Effector memory CD4-positive, alpha-beta T cell (primary cell): ENCODE results near the gene ITGB1BP1.

ENCODE experiments used
- DNase-seq, 3 donors: peaks; one replicate each; pipeline ENCODE4 v3.0.0-alpha.2; 2020
- H3K27ac ChIP-seq: 2 replicates; pipeline ENCODE4 v1.7.0; 2013; ENCODE audit warnings: mild to moderate bottlenecking, low read length, moderate library complexity; ENCODE audit not compliant: insufficient read depth, poor library complexity, severe bottlenecking
- H3K27me3 ChIP-seq: replicated peaks from 2 replicates; pipeline ENCODE4 v1.7.0; 2013; ENCODE audit warnings: mild to moderate bottlenecking, low read length; ENCODE audit not compliant: insufficient read depth, control insufficient read depth, poor library complexity, severe bottlenecking
- H3K36me3 ChIP-seq: 2 replicates; pipeline ENCODE4 v1.7.0; 2013; ENCODE audit warnings: mild to moderate bottlenecking, low read length, moderate library complexity; ENCODE audit not compliant: control insufficient read depth, insufficient read depth
- H3K4me1 ChIP-seq: 2 replicates; pipeline ENCODE4 v1.7.0; 2013; ENCODE audit warnings: low read length, mild to moderate bottlenecking; ENCODE audit not compliant: control insufficient read depth, insufficient read depth, poor library complexity, severe bottlenecking
- H3K4me3 ChIP-seq: 2 replicates; pipeline ENCODE4 v1.7.0; 2013; ENCODE audit warnings: low read length, low read depth, mild to moderate bottlenecking; ENCODE audit not compliant: insufficient read depth, poor library complexity, severe bottlenecking
- H3K9me3 ChIP-seq: 2 replicates; pipeline ENCODE4 v1.7.0; 2013; ENCODE audit warnings: mild to moderate bottlenecking, low read length, moderate library complexity; ENCODE audit not compliant: control insufficient read depth

The ITGB1BP1 gene

DNA sequence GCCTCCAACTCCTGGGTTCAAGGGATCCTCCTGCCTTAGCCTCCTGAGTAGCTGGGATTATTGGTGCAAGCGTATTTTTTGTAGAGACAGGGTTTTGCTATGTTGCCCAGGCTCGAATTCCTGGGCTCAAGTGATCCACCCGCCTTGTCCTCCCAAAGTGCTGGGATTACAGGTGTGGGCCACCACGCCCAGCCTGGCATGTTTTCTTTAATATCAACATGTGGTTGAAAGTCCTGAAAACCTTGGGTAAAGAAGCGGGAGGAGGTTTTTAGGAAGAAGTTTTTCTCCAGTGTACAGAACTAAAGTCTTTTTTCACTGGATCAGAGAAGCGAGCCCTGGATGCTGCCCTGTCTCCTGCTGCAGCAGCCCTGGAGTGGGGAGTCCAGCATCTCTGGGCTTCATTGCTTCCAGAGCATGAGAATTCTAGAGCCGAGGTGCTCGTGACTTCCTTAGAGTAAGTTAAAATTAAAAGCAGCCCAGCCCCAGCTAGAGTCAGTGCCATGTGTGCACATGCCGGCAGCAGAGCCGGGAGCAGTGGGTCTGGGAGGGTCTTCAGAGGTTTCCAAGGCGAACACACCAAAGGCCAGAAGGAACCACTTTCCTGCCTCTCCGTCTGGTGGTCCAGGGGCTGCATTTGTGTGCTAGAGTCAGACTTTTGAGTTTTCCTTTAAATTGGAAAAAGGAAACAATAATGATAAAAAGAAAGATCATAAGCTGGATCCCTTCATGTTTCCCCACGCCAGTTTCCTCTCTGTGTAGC, 31.2 kb downstream of the ITGB1BP1 start:
- H3K27ac ChIP-seq: no peak overlapping the region
- no peak for DNase-seq
- H3K9me3 ChIP-seq: no peaks in the 10 kb centered on the region
- H3K36me3 ChIP-seq: no peaks in the 10 kb centered on the region
- no peak overlapping the region for H3K4me3 ChIP-seq
- no peaks in the 10 kb centered on the region for H3K27me3 ChIP-seq
- no peaks in the 10 kb centered on the region for H3K4me1 ChIP-seq

DNA sequence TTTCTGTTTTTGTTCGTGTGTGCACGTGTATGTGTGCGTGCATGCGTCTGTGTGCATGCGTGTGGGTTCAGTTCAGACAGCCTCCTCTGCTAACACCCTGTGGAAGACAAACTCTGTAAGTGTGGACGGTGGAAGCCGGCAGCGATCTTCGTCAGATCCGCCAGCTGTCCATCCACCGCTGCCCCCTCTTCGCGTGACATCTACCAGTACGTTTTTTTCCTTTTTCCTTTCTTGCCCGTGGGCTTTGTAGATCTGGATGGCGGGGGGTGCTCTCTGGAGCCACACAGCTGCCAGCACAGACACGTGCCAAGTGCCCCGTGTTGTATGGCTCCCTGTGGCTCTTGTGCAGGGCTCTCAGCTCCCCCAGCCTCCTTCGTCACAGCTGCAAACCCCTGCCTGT, 32.3 kb downstream of the ITGB1BP1 start:
- no peak for DNase-seq
- Histone ChIP-seq H3K27ac (no peak overlapping the region), H3K9me3 (no peaks in the 10 kb centered on the region), H3K27me3 (no peaks in the 10 kb centered on the region), H3K4me3 (no peak overlapping the region), H3K36me3 (no peaks in the 10 kb centered on the region), H3K4me1 (no peaks in the 10 kb centered on the region)

DNA sequence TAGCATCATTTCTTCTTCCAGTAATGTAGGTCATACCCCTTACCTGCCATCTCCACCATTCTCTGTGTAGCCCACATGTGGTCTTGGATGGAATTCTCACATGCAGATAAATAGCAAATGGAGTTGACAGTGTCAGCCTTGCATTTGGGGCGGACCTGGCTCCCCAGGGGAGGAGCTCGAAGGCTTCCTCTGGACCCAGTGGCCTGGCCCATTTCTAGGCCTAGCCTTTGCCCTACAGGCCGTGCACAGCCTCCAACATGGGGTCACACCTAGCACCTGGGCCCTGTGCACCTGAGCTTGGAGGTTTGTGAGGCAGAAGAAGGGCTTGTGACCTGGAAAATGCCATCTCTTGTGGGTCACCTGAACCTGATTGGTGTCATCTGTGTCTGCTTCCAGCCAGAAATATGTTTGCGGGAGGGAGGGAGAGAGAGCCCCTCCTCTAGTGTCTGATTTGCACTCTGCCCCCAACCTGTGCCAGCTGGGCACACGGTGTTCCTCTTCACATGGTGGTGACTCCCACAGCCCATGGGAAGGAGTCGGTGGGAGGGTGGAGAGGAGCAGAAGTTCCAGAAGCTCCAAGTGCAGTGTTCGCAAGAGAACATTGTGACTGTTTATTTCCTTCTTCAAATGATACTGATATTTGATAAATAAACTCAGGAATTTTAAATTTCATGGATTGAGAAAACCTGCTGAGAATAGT, 33.0 kb downstream of the ITGB1BP1 start:
- Histone ChIP-seq H3K36me3 (no peaks in the 10 kb centered on the region), H3K9me3 (no peaks in the 10 kb centered on the region), H3K4me1 (no peaks in the 10 kb centered on the region), H3K4me3 (no peak overlapping the region), H3K27ac (no peak overlapping the region), H3K27me3 (no peaks in the 10 kb centered on the region)
- DNase-seq: no peak

DNA sequence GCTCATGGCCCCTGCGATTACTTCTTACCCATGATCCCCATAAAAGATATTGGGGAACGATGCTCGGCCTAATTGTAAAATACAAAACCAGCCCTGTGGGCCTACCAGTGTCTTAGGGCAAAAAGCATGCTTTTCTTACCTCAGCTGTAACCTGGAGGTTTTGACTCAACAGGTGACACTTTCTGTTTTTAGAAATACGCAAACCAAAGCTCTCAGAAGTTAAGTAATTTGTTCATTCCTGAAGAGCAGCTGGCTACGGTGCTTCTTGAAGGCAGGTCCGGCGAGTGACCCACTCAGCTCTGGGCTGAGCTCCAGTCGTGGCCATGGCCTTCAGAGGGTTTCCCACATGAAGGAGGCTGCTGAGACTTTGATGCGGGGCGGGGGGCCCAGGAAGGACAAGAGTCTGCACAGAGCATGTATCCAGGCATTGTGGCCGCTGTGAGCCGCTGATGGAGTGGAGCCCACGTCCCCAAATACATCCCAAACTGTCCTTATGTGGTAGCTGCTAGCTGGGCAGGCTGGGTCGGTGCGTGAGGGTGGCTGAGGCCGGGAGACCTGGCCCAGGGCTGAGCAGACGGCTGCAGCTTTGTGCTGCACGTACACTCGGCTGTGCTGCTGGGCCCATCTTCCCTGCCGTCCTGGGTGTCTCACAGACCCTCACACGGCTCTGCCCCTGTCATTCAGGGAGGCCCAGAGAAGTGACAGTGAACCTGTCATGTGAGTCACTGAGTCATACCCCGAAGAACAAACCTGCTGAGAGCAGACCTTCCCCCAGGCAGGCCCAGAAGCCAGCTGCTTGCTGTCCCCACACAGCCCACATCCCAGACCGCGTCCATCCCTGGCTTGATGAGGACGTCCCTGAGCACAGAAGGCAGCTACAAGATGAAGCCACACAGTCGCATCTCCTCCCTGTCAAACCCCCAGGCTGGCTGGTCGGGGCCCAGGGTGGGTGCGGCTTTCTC, 34.1 kb downstream of the ITGB1BP1 start:
- Histone ChIP-seq H3K4me3 (no peak overlapping the region), H3K4me1 (no peaks in the 10 kb centered on the region), H3K27ac (no peak overlapping the region), H3K36me3 (no peaks in the 10 kb centered on the region), H3K27me3 (no peaks in the 10 kb centered on the region), H3K9me3 (no peaks in the 10 kb centered on the region)
- no peak for DNase-seq

DNA sequence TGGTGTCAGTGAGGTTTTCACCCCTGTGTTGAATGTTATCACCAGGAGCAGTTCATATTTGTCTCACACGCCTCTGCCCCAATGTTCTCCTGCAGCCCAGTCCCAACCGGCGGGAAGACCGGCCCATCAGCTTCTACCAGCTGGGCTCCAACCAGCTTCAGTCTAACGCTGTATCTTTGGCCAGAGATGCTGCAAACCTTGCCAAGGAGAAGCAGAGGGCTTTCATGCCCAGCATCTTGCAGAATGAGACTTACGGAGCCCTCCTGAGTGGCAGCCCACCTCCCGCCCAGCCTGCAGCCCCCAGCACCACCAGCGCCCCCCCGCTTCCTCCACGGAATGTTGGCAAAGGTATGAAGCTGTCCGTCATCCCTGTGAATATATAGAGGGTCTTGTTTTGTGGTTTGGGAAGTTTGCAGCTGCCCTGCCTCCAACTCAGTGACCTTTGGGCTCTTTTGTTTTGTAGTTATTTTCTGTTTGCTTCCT, 35.1 kb downstream of the ITGB1BP1 start:
- no peak overlapping the region for H3K27ac ChIP-seq
- no peak overlapping the region for H3K4me3 ChIP-seq
- H3K4me1 ChIP-seq: no peaks in the 10 kb centered on the region
- no peaks in the 10 kb centered on the region for H3K27me3 ChIP-seq
- no peaks in the 10 kb centered on the region for H3K9me3 ChIP-seq
- DNase-seq: no peak
- H3K36me3 ChIP-seq: no peaks in the 10 kb centered on the region

DNA sequence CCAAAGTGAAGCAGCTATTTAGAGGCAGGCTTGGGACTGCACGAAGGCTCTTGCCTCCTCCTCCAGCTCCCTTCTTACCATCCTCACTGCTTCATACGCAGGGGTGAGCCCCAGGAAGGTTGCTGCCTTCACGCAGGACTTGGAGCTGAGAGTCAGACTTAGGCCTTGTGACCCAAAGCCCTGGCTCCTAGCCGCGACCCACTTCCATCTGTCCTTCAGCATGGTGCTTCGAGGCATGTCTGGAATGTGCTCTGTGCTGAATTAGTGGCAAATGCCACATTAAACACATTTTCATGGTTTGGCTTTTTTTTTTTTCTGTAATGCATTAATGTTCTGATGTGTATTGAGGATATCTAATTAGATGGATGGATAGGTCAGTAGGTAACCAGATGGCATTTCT, 37.5 kb downstream of the ITGB1BP1 start:
- Histone ChIP-seq H3K36me3 (no peaks in the 10 kb centered on the region), H3K4me1 (no peaks in the 10 kb centered on the region), H3K9me3 (no peaks in the 10 kb centered on the region), H3K27me3 (no peaks in the 10 kb centered on the region), H3K27ac (no peak overlapping the region), H3K4me3 (no peak overlapping the region)
- DNase-seq: no peak

DNA sequence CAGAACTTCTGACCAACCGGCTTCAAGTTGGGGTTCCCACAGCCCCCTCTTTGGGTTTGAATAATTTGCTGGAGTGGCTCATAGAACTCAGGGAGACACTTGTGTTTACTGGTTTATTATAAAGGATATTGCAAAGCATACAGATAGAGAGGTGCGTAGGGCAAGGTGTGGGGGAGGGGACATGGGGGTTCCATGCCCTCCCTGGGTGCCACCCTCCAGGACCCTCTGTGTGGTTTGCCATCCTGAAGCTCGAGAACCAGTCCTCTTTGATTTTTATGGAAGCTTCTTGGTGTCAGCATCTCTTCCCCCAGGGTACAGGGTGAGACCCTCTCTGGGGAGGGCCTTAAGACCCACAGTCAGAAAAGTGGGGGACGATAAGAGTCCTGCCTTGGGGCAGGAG, 38.8 kb downstream of the ITGB1BP1 start:
- no peak overlapping the region for H3K4me3 ChIP-seq
- H3K36me3 ChIP-seq: no peaks in the 10 kb centered on the region
- no peak for DNase-seq
- no peak overlapping the region for H3K27ac ChIP-seq
- H3K27me3 ChIP-seq: no peaks in the 10 kb centered on the region
- H3K4me1 ChIP-seq: no peaks in the 10 kb centered on the region
- H3K9me3 ChIP-seq: no peaks in the 10 kb centered on the region

DNA sequence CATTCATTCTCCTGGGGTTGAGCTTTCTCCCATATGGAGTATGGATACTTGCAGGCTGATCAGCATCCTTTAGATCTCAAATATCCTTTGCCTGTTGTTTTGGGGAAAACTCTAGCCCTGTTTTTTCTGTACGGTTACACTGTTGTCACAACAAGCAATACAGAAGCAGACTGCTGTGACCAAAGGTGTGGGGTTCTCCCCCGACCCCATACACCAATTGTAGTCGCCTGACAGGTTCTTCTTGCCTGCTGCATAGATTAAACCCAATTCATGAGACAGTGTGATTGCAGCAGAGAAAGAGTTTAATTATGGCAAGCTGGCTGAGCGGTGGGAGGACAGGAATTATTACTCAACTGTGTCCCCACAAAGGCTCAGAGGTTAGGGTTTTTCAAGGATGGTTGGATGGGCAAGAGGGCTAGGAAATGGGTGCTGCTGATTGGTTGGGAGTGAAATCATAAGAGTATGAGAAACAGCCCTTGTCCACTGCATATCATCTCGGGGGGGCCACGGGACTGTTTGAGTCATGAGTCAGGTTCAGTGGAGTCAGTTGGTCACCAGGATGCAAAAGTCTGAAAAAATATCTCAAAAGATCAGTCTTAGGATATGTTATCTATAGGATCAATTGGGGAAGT, 40.6 kb downstream of the ITGB1BP1 start:
- no peaks in the 10 kb centered on the region for H3K27me3 ChIP-seq
- H3K4me3 ChIP-seq: no peak overlapping the region
- no peaks in the 10 kb centered on the region for H3K9me3 ChIP-seq
- no peak overlapping the region for H3K27ac ChIP-seq
- H3K36me3 ChIP-seq: no peaks in the 10 kb centered on the region
- no peaks in the 10 kb centered on the region for H3K4me1 ChIP-seq
- no peak for DNase-seq

DNA sequence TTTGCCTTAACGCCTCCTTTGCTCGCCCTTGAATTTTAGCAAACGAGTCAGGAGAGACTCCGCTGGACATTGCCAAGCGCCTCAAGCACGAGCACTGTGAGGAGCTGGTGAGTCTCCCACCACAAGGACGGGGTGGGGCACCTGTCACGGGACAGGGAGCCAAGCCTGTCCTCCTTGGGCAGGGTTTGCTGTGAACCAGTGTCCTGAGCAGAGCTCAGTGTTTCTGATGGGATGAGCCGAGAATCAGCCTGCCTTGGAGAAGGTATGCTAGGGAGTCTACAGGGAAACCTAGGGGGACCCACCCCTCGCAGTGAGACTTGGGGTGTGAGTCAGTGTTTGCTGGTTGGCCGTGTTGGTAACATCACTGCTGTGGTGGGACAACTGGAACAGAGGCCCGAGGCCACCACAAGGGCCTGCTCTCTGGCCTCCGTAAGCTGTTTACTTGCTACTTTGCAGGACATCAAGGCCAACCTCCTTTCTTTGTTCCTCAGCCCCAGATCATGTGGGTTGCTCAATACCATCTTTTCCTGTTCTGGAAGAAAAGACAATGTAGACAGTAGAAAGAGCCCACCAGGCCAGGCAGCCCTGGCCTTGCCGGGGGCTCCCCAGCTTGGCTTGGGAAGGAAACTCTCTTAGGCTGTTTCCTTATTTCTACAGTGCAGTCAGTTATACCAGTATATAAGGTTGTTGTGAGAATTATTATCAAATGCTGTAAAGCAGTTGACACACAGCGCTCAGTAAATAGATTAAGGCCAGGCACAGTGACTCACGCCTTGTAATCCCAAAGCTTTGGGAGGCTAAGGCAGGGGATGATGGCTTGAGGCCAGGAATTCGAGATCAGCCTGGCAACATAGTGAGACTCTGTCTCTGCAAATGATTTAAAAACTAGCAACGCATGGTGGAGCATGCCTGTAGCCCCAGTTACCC, 42.4 kb downstream of the ITGB1BP1 start:
- no peak for DNase-seq

More for the DNA sequence above, 42.4 kb downstream of the ITGB1BP1 start:
- H3K27me3 ChIP-seq: no peaks in the 10 kb centered on the region
- H3K4me1 ChIP-seq: no peaks in the 10 kb centered on the region
- no peaks in the 10 kb centered on the region for H3K36me3 ChIP-seq
- no peak overlapping the region for H3K27ac ChIP-seq
- H3K4me3 ChIP-seq: no peak overlapping the region
- no peaks in the 10 kb centered on the region for H3K9me3 ChIP-seq
